H9 (cell line): ENCODE results near the gene CD163L1. TPM values are rescaled to one million over a fixed set of nuclear protein-coding genes. Genes with fewer than 3 reads are reported as not detected.

Source experiments
- DNase-seq: peaks from one replicate; pipeline ENCODE4 v3.0.0-alpha.2; 2017
- H2AFZ ChIP-seq: one replicate; pipeline ENCODE4 v1.6.1; 2013; ENCODE audit warnings: mild to moderate bottlenecking, low read length, control low read depth, moderate library complexity
- H2AK5ac ChIP-seq: 2 replicates; pipeline ENCODE4 v1.6.1; 2013; ENCODE audit warnings: low read length, control low read depth, mixed read lengths; ENCODE audit not compliant: insufficient read length
- H2BK120ac ChIP-seq: one replicate; pipeline ENCODE4 v1.6.1; 2013; ENCODE audit warnings: low read depth, mild to moderate bottlenecking, low read length, control low read depth, inconsistent platforms; ENCODE audit not compliant: poor library complexity, severe bottlenecking
- H2BK12ac ChIP-seq: 2 replicates; pipeline ENCODE4 v1.6.1; 2013; ENCODE audit warnings: low read length, control low read depth, mixed read lengths, low read depth; ENCODE audit not compliant: insufficient read length
- H2BK15ac ChIP-seq: 2 replicates; pipeline ENCODE4 v1.6.1; 2013; ENCODE audit warnings: low read depth, low read length, control low read depth
- H2BK20ac ChIP-seq: one replicate; pipeline ENCODE4 v1.6.1; 2013; ENCODE audit warnings: low read depth, mild to moderate bottlenecking, low read length, control low read depth, inconsistent platforms; ENCODE audit not compliant: poor library complexity, severe bottlenecking
- H2BK5ac ChIP-seq: 2 replicates; pipeline ENCODE4 v1.6.1; 2013; ENCODE audit warnings: low read length, control low read depth, mixed read lengths; ENCODE audit not compliant: insufficient read length
- H3K14ac ChIP-seq: 2 replicates; pipeline ENCODE4 v1.6.1; 2013; ENCODE audit warnings: low read length, control low read depth; ENCODE audit not compliant: insufficient read depth
- H3K18ac ChIP-seq: 2 replicates; pipeline ENCODE4 v1.6.1; 2013; ENCODE audit warnings: low read depth, mild to moderate bottlenecking, mixed read lengths, low read length, control low read depth; ENCODE audit not compliant: insufficient read length
- H3K23ac ChIP-seq: 2 replicates; pipeline ENCODE4 v1.6.1; 2013; ENCODE audit warnings: low read length, control low read depth, mixed read lengths, low read depth; ENCODE audit not compliant: insufficient read length
- H3K23me2 ChIP-seq: 2 replicates; pipeline ENCODE4 v1.6.1; 2013; ENCODE audit warnings: low read depth, mild to moderate bottlenecking, mixed read lengths, low read length, control low read depth; ENCODE audit not compliant: insufficient read length, poor library complexity, severe bottlenecking
- H3K27ac ChIP-seq: 2 replicates; pipeline ENCODE4 v1.5.1; 2013; ENCODE audit warnings: low read length, control low read depth, mixed read lengths, low read depth; ENCODE audit not compliant: insufficient read length
- H3K27me3 ChIP-seq: 2 replicates; pipeline ENCODE4 v1.6.1; 2013; ENCODE audit warnings: low read length, control low read depth, inconsistent platforms; ENCODE audit not compliant: insufficient read depth
- H3K4ac ChIP-seq: 2 replicates; pipeline ENCODE4 v1.6.1; 2013; ENCODE audit warnings: low read depth, mild to moderate bottlenecking, control low read depth, inconsistent platforms, low read length, moderate library complexity
- H3K4me1 ChIP-seq: 2 replicates; pipeline ENCODE4 v1.6.1; 2013; ENCODE audit warnings: low read length, control low read depth, inconsistent platforms; ENCODE audit not compliant: insufficient read depth
- H3K4me2 ChIP-seq: 2 replicates; pipeline ENCODE4 v1.6.1; 2013; ENCODE audit warnings: low read length, control low read depth, mixed read lengths; ENCODE audit not compliant: insufficient read length, insufficient read depth
- H3K56ac ChIP-seq: 2 replicates; pipeline ENCODE4 v1.6.1; 2013; ENCODE audit warnings: low read depth, mild to moderate bottlenecking, mixed read lengths, low read length, control low read depth; ENCODE audit not compliant: insufficient read length
- H3K79me1 ChIP-seq: 2 replicates; pipeline ENCODE4 v1.6.1; 2013; ENCODE audit warnings: low read depth, mild to moderate bottlenecking, moderate library complexity, low read length, control low read depth, inconsistent platforms; ENCODE audit not compliant: insufficient read depth, poor library complexity, severe bottlenecking
- H3K79me2 ChIP-seq: 2 replicates; pipeline ENCODE4 v1.6.1; 2013; ENCODE audit warnings: low read length, control low read depth, inconsistent platforms; ENCODE audit not compliant: insufficient read depth
- H3K9ac ChIP-seq: 2 replicates; pipeline ENCODE4 v1.6.1; 2013; ENCODE audit warnings: low read length, control low read depth, mixed read lengths; ENCODE audit not compliant: insufficient read length; ENCODE audit errors: extremely low read depth
- H3K9me3 ChIP-seq: one replicate; pipeline ENCODE4 v1.6.1; 2013; ENCODE audit warnings: low read depth, low read length, inconsistent platforms; ENCODE audit not compliant: control insufficient read depth
- H3T11ph ChIP-seq: one replicate; pipeline ENCODE4 v1.6.1; 2013; ENCODE audit warnings: mild to moderate bottlenecking, low read length, control low read depth, inconsistent platforms
- H4K20me1 ChIP-seq: one replicate; pipeline ENCODE4 v1.6.1; 2013; ENCODE audit not compliant: control insufficient read depth, insufficient read length, insufficient read depth
- H4K5ac ChIP-seq: 2 replicates; pipeline ENCODE4 v1.6.1; 2013; ENCODE audit warnings: low read depth, mild to moderate bottlenecking, mixed read lengths, low read length, control low read depth; ENCODE audit not compliant: insufficient read length
- H4K8ac ChIP-seq: replicated peaks from 2 replicates; pipeline ENCODE4 v1.6.1; 2013; ENCODE audit warnings: low read length, control low read depth, mixed read lengths, low read depth; ENCODE audit not compliant: insufficient read length
- H4K91ac ChIP-seq: 2 replicates; pipeline ENCODE4 v1.6.1; 2013; ENCODE audit warnings: low read depth, mild to moderate bottlenecking, moderate library complexity, mixed read lengths, low read length, control low read depth; ENCODE audit not compliant: insufficient read length
- H3K27ac Mint-ChIP-seq, 3 experiments: 2 replicates in 2 of 3; 3 replicates in 1 of 3; pipeline ENCODE4 v1.8.0; 2020 to 2021; ENCODE audit warnings: mixed read lengths in 3 of 3, mild to moderate bottlenecking in 1 of 3, moderate library complexity in 1 of 3
- H3K27me3 Mint-ChIP-seq: 2 replicates; pipeline ENCODE4 v1.8.0; 2021; ENCODE audit warnings: low read depth, mild to moderate bottlenecking, moderate library complexity, mixed read lengths
- H3K36me3 Mint-ChIP-seq, 3 experiments: 2 replicates in 2 of 3; 3 replicates in 1 of 3; pipeline ENCODE4 v1.8.0; 2020 to 2021; ENCODE audit warnings: low read depth in 3 of 3, mixed read lengths in 3 of 3; ENCODE audit not compliant: insufficient read depth in 1 of 3
- H3K4me1 Mint-ChIP-seq, 2 experiments: 2 replicates each; pipeline ENCODE4 v1.8.0; 2020; ENCODE audit warnings: mixed read lengths in 2 of 2
- H3K4me3 Mint-ChIP-seq, 2 experiments: 2 replicates in 1 of 2; 3 replicates in 1 of 2; pipeline ENCODE4 v1.8.0; 2020 to 2021; ENCODE audit warnings: mild to moderate bottlenecking in 2 of 2, mixed read lengths in 2 of 2, moderate library complexity in 1 of 2
- H3K9me3 Mint-ChIP-seq, 2 experiments: 2 replicates in 1 of 2; 3 replicates in 1 of 2; pipeline ENCODE4 v1.8.0; 2020; ENCODE audit warnings: mild to moderate bottlenecking in 2 of 2, mixed read lengths in 2 of 2, moderate library complexity in 1 of 2
- CTCF ChIP-seq: fragments of 200-600 bp; sonication (generic); conservative IDR thresholded peaks from 3 replicates; pipeline ENCODE4 v1.8.0; 2021; ENCODE audit warnings: antibody characterized with exemption, mild to moderate bottlenecking
- WGBS: extraction: QIAGEN DNeasy Blood & Tissue Kit; methylation state at CpG from one replicate; pipeline ENCODE4 v1.1.7; 2013; ENCODE audit warnings: missing lambda C conversion rate, low lambda C conversion rate, mixed read lengths; ENCODE audit not compliant: insufficient read length; ENCODE audit errors: extremely low coverage; 5-methylcytosine and 5-hydroxymethylcytosine counted together
- total RNA-seq: library from RNA; stranded (reverse); gene quantifications from 2 replicates; pipeline ENCODE4 v1.2.1, GENCODE V29; 2021

Gene CD163L1
- total RNA-seq, 1 experiment from 2014 or later: 0.39 TPM

GRCh38 chr12:7373226-7373625 is 70.7 kb downstream of the CD163L1 start:
- no peaks in the 10 kb centered on the region for H3K4me1 ChIP-seq
- no peak overlapping the region for H2AK5ac ChIP-seq
- no peaks in the 10 kb centered on the region for H3K23me2 ChIP-seq
- H4K20me1 ChIP-seq: no peaks in the 10 kb centered on the region
- H3K9ac ChIP-seq: no peak overlapping the region
- no peak overlapping the region for H3K27ac ChIP-seq
- H3K36me3 Mint-ChIP-seq: peaks cover 0 to 6% (median 0%) of the 10 kb centered on the region in 3 experiments; a peak in 2 of 7 replicates
- H3T11ph ChIP-seq: no peak overlapping the region
- no peak overlapping the region for H2BK20ac ChIP-seq
- peaks cover 2 to 3% of the 10 kb centered on the region in 2 experiments; a peak in 2 of 4 replicates for H3K4me1 Mint-ChIP-seq
- no peak overlapping the region for H2AFZ ChIP-seq
- H4K5ac ChIP-seq: no peak overlapping the region
- no peak for DNase-seq
- no peak overlapping the region for H3K56ac ChIP-seq
- no peak overlapping the region for H2BK5ac ChIP-seq
- no peaks in the 10 kb centered on the region for H3K79me1 ChIP-seq
- no peak overlapping the region for H3K27ac Mint-ChIP-seq
- H3K4me3 Mint-ChIP-seq: no peak overlapping the region
- no peak overlapping the region for H4K8ac ChIP-seq
- peaks cover 2 to 3% of the 10 kb centered on the region in 2 experiments; a peak in 3 of 5 replicates for H3K9me3 Mint-ChIP-seq
- no peak for TF ChIP-seq CTCF
- no peaks in the 10 kb centered on the region for H3K27me3 ChIP-seq
- no CpG with 5 or more reads among the region's 6 CpGs for WGBS
- H4K91ac ChIP-seq: no peak overlapping the region
- no peaks in the 10 kb centered on the region for H3K79me2 ChIP-seq
- H3K18ac ChIP-seq: no peak overlapping the region
- no peak overlapping the region for H2BK15ac ChIP-seq
- no peak overlapping the region for H3K14ac ChIP-seq
- no peak overlapping the region for H2BK120ac ChIP-seq
- no peaks in the 10 kb centered on the region; the same call in 1 of the 2 replicates for H3K27me3 Mint-ChIP-seq
- no peak overlapping the region for H2BK12ac ChIP-seq
- no peak overlapping the region for H3K4me2 ChIP-seq
- H3K9me3 ChIP-seq: no peaks in the 10 kb centered on the region
- H3K23ac ChIP-seq: no peak overlapping the region
- no peak overlapping the region for H3K4ac ChIP-seq
